COLO668 (cell line): ENCODE measurements around the gene SFT2D3.

Experiments
- DNase-seq: peaks from one replicate; lab custom pipeline; 2025; ENCODE audit not compliant: unreplicated experiment; lab: John Stamatoyannopoulos, UW

Gene SFT2D3

GRCh38 chr2:127701193-127701650, at the start of gene SFT2D3:
Gene SFT2D3 (plus strand): TSS chr2:127701497. CDS start chr2:127701529, 32 bp downstream.
- peak; percentile 95 for DNase-seq

- no peak for DNase-seq
Observed at GRCh38 chr2:127651971-127652550, 49.2 kb upstream of the SFT2D3 start.

GRCh38 chr2:127652786-127653357, 48.4 kb upstream of the SFT2D3 start:
- no peak for DNase-seq

GRCh38 chr2:127653421-127654083, 47.7 kb upstream of the SFT2D3 start:
- peak; percentile 14 for DNase-seq

- DNase-seq, result no peak
Observed at GRCh38 chr2:127654084-127654837, 47.0 kb upstream of the SFT2D3 start.

GRCh38 chr2:127654838-127655175, 46.5 kb upstream of the SFT2D3 start:
- DNase-seq, result no peak

- no peak for DNase-seq
Observed at GRCh38 chr2:127655209-127656073, 45.9 kb upstream of the SFT2D3 start.

- no peak for DNase-seq
Observed at GRCh38 chr2:127656569-127657231, 44.6 kb upstream of the SFT2D3 start.

- DNase-seq, result no peak
Observed at GRCh38 chr2:127657232-127657595, 44.1 kb upstream of the SFT2D3 start.

GRCh38 chr2:127658146-127658545, 43.2 kb upstream of the SFT2D3 start:
- DNase-seq, result no peak

- no peak for DNase-seq
Observed at GRCh38 chr2:127658641-127659407, 42.5 kb upstream of the SFT2D3 start.

GRCh38 chr2:127659408-127660290, 41.6 kb upstream of the SFT2D3 start:
- no peak for DNase-seq

- no peak for DNase-seq
Observed at GRCh38 chr2:127660291-127660578, 41.1 kb upstream of the SFT2D3 start.

GRCh38 chr2:127661072-127661649, 40.1 kb upstream of the SFT2D3 start:
- no peak for DNase-seq

- DNase-seq, result no peak
Observed at GRCh38 chr2:127661949-127662510, 39.3 kb upstream of the SFT2D3 start.

- DNase-seq, result no peak
Observed at GRCh38 chr2:127662937-127663565, 38.2 kb upstream of the SFT2D3 start.

GRCh38 chr2:127663566-127664064, 37.7 kb upstream of the SFT2D3 start:
- no peak for DNase-seq
